Stimulated activated CD4-positive, alpha-beta T cell treated with anti-CD3 and anti-CD28 coated beads, TNF-alpha, amount 100 ng/mL, for 24 hours (primary cell): ENCODE results near the gene FOXK1.
"Not testable (repeated sequence)": the region's sequence is repeated elsewhere in the genome, so short reads cannot be mapped to it uniquely, and the experiment has no call there.

Experiments used
- DNase-seq, 3 experiments: peaks; one replicate each; pipeline ENCODE4 v3.0.0-alpha.2; 2020; ENCODE audit warnings: low read depth in 3 of 3

Gene FOXK1

DNA sequence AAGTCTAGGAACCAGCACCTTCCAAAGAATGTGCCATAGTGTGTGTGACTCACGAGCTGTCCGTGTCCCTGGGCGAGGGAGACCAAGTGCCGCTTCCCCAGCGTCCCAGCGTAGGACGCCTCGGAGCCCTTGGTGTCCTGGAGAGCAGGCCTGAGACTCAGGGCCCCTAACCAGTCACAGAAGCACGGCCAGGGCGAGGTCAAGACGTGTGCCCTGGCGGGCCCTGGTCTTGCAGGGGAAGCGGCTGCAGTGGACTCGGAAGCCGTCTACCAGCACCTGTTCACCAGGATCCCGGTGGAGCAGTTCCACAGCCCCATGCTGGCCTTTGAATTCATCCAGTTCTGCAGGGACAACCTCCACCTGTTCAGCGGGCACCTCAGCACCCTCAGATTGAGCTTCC is 103.9 kb downstream of the FOXK1 start:
- DNase-seq: no peak

DNA sequence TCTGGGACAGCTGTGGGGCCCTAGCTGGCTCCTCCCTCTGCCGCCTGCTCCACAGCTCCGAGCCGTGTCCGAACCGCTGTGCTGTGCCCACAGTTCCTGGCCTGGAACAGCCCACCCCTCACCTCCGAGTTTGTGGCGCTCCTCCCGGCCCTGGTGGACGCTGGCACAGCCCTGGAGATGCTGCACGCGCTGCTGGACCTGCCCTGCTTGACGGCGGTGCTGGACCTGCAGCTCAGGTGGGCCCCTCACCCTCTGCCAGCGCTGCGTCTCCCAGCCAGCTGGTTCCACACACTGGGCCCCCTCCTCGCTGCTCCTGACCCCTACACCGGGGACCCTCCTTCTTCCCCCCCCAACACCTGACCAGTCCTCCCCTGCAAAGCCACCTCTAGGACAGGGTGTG is 105.4 kb downstream of the FOXK1 start:
- no peak for DNase-seq

DNA sequence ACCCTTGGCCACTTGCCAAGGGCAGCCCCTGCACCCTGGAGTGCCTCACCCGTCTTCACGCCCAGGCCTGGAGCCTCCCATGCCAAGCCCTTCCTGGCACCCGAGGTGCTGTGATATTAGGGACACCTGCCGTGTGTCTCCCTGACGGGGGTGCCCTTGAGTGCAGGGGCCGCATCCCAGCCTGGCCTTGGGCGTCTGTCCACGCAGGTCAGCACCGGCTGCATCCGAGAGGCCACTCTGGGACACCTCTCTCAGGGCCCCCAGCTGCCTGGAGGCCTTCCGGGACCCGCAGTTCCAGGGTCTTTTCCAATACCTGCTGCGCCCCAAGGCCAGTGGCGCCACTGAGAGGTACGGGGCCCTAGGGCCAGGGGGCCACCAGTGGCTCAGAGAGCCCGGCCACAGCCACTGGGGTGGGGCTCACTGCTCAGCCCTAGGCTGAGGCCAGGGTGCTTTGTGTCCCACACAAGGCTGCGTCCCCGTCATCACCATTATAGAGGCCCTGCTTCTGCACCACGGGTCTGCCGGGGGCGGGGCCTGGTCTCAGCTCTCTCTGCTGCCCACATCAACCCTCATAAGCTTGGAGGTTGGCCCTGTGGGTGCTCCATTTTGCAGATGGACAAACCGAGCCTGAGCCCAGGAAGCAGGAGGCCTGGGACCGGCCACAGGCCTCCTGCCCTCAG is 106.0 kb downstream of the FOXK1 start:
- DNase-seq: no peak

DNA sequence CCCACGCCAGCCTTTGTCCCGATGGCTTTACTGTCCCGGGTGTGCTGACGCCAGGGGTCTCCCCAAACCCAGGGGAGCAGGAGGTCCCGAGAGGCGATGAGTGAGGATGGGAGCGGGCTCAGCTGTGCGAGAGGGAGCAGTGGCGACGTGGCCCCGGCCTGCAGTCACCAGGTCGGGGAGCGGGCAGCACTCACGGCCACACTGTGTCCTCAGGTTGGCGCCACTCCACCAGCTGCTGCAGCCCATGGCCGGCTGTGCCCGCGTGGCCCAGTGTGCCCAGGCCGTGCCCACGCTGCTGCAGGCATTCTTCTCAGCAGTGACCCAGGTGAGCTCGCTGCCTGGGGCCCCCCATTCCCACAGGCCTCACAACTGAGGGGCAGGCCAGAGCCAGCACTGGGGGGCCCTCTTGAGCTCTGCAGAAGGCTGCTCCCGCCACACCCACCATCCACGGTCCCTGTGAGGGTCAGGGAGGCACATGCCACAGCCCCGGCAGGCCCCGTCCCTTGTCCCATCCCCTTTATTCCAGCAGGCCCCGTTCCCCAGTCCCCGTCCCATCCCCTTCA is 106.6 kb downstream of the FOXK1 start:
- DNase-seq: no peak

DNA sequence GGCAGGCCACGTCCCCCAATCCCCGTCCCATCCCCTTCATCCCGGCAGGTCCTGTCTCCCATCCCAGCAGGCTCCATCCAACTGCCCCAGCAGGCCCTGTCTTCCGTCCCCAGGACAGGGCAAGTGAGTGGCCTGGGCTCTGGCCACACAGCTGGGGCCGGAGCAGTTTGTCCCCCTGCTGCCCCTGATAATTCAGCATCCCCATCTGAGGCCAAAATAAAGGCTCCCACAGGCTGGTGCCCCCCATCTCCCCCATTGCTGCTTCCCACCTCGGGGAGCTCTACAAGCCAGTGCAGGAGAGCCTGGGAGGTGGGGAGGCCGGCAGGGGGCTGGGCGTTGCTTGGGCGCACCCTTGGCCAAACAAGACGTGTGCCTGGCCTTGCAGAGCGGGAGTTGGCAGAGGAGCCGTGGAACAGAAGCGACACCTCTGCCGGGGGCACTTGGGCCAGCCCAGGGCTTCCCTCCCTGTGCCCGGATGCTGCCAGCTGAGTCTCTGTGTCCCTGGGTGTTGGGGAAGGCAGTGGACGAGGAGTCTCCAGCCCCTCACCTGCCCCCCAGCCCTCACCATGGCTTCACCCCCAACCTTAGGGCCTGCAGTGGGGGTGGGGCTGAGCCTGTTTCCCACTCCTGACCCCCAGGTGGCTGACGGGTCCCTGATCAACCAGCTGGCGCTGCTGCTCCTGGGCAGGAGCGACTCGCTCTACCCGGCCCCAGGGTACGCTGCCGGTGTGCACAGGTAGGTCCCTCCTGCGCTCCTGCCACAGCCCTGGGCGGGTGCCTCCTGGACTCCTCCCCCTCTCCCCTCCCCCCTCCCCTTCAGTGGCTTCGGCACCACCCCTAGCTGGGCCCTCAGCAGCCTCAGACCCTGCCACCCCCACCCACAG is 107.3 kb downstream of the FOXK1 start:
- DNase-seq: no peak

DNA sequence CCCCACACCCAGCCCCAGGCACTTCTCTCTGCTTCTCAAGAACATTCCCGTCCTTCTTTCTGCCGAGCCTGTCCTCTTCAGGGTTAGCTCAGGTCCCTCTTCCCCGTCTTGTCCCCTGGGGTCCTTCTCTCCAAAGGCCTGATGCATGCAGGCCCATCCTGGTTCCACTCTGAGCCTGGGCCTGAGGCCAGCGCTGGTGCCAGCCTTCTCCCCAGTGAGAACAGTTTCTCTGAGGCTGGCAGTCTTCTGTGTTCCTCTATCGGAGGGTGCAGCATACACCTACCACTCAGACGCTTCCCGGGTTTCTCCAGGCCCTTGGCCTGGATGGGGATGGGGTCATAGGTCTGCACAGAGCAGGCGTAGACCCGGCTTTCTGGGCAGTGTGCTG is 108.0 kb downstream of the FOXK1 start:
- DNase-seq: no peak

DNA sequence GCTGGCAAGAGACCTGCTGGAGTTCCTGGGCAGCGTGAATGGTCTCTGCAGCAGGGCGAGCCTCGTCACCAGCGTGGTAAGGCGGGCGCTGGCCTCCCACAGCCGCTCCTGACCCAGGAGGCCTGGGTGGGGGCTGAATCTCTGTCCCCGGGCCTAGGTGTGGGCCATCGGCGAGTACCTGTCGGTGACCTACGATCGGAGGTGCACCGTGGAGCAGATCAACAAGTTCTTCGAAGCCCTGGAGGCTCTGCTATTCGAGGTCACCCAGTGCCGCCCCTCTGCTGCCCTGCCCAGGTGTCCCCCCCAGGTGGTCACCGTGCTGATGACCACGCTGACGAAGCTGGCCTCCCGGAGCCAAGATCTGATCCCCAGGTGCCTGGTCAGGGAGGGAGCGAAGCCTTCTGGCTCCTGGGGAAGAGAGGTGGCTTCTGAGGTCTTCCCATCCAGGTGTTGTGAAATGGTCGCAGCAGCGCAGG is 108.5 kb downstream of the FOXK1 start:
- DNase-seq: no peak

DNA sequence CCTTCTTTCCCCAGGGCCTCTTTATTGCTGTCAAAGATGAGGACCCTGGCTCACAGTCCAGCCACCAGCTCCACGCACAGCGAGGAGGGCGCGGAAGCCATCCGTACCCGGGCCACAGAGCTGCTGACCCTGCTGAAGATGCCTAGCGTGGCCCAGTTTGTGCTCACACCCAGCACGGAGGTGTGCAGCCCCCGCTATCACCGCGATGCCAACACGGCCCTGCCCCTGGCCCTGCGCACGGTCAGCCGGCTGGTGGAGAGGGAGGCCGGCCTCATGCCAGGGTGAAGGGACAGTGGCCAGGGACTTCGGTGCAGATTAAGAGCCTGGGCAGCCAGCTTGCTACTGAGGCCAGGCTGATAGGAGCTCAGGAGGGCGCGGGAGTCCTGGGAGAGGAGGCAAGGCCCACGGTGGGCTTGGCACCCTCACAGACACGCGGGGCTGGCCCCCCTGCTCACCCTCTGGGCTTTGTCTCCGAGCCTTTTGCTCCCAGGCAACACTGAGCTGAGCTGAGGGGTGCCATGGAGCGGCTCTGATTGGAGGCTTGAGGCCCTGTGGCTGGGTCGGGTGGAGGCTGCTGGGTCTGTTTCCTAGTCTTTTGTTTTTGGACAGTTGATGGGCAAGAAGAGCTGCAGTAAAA is 109.1 kb downstream of the FOXK1 start:
- no peak for DNase-seq

DNA sequence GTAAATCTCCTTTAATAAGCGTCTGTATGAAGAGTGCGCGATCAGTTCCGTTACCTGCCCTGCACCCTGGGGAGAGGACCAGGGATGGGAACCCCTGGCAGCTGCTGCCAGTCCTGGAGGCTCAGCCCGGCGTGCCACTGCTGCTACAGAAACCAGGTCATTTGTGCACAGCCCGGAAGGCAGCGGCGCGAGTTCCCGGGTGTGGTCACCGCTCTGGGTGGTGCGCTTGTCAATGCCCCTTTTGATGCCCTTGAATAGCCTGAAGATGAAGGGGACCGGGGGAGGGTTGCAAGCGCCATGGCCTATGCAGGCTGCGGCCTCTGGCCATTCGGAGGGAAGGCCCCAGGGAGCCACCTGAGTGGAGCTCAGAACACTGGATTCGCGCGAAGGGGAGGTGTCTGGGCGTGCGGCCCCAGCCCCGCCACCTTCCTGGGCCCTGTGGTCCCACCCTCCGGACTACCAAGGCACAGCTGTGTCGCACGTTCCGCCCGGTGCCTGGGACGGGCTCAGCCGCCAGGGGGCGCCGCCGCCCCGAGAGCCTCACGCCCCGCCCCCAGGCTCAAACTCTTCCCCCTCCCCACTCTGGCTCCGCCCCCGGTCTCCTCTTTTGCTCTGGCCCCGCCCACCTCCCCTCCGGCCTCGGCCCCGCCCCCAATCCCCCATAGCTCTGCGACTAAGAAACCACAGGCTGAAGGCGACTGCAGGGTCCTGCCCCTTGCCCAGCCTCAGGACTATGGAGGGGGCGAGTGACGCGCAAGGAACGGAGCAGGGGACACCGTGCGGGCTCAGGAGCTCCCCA is 109.8 kb downstream of the FOXK1 start:
- DNase-seq: peak; percentile 65 to 76 (median 71)

DNA sequence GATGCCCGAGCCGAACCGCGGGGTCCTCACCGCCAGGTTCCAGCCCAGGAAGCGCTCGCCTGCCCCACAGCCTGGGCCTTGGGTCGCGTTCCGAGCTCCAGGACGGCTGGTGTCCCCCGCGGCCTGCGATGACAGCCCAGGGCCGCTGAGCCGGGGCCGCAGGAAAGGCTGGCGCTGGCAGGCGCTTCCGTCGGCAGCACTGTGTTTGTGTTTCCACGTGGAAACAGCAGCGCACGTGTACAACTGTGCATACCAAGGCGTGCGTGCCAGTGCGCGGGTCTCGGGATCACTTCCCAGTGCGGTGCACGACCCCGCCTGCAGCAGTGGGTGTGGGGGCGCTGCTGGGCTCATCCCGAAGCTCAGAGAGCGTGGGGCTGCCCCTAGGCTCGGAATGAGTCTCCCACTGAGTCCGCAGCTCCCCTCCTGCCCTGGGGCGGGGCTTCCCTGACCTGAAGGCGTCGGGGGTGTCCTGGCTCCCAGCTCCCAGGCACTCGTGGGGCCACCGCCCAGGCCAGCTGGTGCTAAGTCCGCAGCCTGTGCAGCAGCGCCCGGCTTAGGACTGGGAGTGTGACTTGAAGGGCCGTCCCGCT is 110.5 kb downstream of the FOXK1 start:
- DNase-seq: peak in 1 of 3 experiments; percentile 14

DNA sequence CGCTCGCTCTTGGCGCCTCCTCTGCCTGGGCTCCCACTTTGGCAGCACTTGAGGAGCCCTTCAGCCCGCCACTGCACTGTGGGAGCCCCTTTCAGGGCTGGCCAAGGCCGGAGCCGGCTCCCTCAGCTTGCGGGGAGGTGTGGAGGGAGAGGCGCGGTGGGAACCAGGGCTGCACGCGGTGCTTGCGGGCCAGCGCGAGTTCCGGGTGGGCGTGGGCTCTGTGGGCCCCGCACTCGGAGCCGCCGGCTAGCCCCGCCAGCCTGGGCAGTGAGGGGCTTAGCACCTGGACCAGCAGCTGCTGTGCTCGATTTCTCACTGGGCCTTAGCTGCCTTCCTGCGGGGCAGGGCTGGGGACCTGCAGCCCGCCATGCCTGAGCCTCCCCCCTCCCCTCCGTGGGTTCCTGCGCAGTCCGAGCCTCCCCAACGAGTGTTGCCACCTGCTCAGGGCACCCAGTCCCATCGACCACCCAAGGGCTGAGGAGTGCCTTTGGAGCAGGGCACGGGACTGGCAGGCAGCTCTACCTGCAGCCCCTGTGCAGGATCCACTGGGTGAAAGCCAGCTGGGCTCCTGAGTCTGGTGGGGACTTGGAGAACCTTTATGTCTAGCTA is 111.4 kb downstream of the FOXK1 start:
- not testable (repeated sequence) for DNase-seq

DNA sequence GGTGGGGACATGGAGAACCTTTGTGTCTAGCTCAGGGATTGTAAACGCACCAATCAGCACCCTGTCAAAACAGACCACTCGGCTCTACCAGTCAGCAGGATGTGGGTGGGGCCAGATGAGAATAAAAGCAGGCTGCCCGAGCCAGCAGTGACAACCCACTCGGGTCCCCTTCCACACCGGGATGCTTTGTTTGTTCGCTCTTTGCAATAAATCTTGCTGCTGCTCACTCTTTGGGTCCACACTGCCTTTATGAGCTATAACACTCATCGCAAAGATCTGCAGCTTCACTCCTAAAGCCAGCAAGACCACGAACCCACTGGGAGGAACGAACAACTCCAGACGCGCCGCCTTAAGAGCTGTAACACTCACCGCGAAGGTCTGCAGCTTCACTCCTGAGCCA is 112.1 kb downstream of the FOXK1 start:
- DNase-seq: not testable (repeated sequence)

DNA sequence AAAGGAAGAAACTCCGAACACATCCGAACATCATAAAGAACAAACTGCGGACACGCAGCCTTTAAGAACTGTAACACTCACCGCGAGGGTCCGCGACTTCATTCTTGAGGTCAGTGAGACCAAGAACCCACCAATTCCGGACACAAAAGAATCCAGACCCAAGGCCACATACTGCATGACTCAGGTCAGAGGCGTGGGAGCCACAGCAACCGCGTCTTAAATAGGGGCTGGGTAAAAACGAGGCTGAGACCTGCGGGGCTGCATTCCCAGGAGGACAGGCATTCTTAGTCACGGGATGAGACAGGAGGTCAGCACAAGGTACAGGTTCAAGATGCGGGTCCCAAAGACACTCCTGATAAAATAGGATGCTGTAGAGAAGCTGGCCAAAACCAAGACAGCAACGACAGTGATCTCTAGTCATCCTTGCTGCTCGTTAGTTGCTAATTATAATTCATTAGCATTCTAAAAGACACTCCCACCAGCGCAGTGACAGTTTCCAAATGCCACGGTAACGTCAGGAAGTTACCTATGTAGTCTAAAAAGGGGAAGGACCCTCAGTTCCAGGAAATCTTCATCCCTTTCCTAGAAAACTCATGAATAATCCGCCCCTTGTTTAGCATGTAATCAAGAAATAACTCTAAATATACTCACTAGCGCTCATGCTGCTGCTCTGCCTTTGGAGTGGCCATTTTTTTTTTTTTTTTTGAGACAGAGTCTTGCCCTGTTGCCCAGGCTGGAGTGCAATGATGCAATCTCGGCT is 112.7 kb downstream of the FOXK1 start:
- DNase-seq: no peak

DNA sequence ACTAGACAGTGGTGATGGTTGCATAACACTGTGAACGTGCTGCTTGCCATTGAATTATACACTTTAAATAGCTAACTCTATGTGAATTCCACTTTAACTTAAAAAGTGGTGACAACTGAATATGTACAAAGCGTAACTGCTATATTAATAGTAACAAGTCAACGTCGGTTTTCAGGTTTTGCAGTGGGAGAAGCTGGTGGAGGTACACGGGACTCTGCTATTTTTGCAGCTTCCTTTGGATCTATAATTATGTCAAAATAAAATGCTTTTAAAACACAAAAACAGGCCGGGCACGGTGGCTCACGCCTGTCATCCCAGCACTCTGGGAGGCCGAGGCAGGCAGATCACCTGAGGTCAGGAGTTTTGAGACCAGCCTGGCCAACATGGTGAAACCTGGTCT is 114.4 kb downstream of the FOXK1 start:
- DNase-seq: no peak

DNA sequence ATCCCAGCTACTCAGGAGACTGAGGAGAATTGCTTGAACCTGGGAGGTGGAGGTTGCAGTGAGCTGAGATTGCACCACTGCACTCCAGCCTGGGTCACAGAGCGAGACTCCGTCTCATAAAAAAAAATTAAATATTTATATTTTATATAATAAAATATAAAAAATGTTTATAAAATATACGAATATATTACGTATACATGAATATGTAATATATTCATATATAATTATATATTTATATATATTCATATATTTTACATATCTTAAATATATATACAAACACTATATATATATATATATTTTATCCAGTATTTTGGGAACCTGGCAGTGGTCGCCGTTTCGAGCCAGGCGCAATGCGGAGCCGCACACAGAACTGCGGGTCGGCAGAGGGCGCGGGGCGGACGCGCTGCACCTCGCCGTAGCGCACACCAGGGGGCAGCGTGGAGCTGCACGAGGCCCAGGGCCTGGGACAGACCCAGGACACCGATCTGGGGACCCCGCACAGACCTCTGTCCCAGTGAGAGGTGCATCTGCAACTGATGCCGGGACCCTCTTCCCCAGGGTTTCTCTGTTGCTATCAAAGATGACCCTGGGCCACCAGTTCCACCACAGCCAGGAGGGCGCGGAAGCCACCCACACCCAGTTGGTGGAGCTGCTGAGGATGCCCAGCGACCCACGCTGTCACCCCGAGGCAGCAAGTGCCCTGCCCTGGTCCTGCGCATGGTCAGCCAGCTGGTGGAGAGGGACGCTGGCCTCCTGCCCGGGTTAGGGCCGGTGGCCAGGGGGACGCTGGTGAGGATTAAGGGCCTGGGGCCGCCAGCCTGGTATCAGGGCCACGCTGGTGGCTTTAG is 116.0 kb downstream of the FOXK1 start:
- DNase-seq: peak; percentile 22 to 64 (median 38)

DNA sequence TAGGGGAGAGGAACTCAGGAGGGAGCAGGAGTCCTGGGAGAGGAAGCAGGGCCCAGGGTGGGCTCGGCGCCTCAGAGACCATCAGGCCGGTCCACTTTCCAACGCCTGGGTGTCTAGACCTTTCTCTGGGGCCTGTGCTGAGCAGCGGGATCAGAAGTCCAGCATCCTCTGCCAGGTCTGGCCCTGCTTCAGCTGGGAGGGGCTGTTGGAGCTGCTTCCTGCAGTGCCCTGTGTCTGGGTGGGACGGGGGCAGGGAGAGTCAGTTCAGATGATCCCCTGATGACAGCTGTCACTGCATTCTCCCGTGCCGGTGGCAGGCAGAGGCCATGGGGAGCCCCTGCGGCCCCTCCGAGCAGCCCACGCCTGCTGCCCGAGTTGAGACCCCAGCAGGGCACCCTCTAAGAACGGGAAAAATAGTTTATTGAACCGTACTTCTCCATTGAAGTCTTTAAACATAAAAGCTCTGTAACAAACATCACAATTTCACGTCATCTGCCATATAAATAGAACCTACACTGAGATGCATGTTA is 116.7 kb downstream of the FOXK1 start:
- DNase-seq: no peak

DNA sequence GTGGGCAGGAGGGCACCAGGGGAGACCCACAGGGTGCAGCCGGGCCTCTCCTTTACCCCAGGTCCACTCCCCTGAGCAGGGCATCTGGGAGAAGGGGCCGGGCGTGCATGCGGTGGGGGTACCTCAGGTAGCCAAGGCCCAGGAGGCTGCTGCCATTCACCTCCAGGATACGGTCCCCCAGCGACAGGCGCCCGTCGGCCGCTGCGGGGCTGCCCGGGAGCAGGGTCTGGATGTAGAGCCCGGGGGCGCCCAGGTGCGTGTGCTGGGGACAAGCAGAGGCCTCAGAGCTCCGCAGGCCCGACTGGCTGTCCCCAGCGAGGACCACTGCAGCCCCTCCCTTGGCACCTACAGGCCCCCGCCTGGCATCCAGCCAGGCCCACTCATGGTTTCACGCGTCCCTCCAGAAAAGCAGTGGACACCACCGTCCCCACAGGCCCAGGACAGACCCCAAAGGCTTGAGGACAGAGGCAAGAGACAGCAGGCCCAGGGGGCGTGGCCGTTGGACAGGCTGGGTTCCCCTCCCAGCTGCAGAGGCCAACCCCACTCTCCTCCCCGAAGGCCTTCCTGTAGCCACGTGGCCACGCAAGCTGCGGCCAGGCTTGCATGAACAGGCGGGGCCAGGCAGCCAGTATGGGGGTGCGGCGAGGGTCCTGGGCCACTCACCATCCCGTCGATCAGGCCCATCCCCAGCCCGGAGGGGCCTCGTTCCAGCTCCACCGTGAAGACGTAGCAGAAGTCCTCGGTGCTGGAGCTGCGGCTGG is 117.6 kb downstream of the FOXK1 start:
- no peak for DNase-seq

DNA sequence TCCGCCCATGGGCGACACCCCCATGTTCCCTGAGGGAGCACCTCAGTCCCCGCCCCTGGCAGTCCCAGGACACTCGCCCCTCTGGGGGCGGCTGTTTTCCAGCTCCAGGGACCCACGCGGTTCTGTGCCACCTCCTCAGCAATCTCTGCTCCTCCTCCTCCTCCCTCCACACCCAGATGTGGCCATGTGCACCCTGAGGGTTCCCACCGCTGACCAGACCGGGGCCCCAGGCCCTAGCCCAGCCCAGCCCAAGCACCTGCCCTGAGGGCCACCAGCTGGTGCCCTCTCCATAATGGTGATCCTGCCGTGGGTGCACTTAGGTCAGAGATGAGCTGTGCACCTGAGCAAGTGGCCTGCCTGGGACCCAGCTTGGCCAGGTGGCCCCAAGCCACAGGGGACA is 118.4 kb downstream of the FOXK1 start:
- no peak for DNase-seq
